Fibroblast of skin of left biceps (primary cell): Measurements from ENCODE around the gene RNF34.

Experiments used
- DNase-seq, 2 experiments: peaks; one replicate each; pipeline ENCODE4 v3.0.0-alpha.2; 2013; ENCODE audit warnings: low read depth in 2 of 2

The RNF34 gene

DNA sequence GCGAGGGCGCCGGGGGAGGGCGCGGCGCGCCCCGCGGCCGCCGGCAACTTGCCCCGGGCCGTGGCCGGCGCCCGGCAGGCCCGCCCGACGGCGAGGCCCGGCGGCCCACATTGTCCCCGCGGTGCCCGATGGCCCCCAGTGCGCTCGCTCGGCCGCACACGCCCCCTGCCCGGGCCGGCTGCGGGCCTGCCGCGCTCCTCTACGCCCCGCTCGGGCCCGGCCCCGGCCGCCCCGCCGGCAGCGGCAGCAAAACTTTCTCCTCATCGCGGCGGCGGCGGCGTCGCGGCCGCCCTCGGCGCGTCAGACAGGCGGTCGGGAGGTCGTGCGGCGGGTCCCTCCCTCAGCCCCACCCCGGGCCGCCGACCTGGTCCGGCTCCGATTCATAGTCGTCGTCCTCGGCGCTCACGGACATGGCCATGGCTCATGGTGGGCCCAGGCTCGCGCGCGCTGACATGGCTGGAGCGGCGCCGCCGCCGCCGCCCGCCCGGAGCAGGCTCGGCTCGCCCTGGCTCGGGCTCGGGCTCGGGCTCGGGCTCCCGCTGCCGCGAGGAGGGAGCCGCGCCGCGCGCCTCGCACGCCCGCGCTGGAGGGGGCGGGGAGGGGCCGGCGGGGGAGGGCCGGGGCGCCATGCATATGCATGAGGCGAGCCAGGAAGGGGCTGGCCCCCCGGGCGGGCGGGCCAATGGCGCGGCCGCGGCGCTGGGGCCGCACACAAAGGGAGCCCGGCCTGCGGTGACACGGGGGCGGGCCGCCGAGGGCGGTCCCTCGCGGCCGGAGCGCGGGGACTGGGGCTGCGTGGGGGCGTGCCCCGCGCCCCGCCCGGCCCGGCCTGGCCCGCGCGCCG lies 67.1 kb downstream of the RNF34 start:
- peak; percentile 69 to 75 for DNase-seq

- no peak for DNase-seq
These were observed 68.0 kb downstream of the RNF34 start for GRCh38 chr12:121467638-121468498.

DNA sequence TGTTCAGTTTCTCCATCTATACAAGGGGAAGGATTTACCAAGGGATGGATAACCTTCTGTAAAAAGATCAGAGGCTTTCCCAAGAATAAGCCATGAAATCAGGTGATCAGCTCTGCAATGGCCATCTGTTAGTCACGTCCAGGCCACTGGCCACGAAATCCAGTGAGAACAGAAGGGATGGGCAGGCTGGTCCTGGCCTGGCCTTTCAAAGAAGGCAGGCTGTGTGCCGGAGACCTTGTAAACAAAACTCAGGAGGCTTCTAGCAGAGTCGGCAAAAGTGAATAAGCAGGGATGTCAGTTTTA lies 68.5 kb downstream of the RNF34 start:
- no peak for DNase-seq

DNA sequence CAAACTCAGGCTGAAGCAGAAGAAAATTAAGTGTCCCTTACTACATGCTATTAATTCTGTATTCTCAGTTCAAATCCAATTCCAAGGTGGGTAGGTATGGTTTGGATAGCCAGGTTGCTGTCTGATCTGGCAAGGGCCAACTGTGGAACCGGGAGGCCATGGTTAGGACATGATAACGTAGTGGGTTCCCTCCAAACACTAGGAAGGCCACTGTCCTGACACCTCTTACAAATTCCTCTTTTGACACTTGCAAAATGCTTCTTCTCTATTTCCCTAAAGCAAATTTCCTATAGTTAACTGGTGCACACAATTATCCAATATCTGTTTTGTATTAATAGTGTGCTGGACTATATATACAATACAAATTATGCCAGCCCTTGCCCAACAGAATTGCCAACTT lies 70.8 kb downstream of the RNF34 start:
- DNase-seq, result no peak

DNA sequence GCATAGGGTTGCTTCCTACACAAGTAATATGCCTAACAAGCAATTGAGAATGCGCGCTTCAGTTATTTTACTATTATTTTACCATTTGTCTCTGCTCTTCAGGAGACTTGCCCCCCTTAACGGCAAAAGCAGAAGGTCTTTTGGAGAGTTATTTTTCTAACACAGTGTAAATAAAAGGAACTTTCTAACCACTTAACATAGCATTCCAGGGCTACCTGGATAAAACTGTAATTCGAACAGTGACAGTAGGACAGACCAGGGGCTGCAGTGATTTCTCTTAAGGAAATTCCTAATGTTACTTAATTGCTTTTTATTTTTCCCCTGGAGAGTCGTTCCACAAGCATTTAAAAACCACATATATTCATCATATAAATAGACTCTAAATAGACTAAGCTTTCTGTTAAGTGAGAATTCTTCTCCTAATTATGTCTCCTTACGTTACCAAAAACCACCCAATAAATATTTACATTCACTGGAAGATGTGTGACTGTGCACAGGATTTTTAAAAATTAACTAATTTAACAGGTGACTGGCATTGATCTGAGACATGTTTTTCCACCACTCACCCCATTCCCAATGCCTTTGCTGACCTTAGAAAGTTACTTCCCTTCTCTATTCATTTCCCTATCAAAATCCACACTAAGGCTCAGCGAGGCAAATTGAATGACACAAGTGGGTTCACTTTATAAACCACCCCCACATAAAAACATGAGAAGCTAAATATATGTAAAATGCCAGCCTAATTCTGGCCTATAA lies 72.4 kb downstream of the RNF34 start:
- no peak for DNase-seq
